ENCODE measurements around the gene C10orf90. TPM values are rescaled to one million over a fixed set of nuclear protein-coding genes. Genes with fewer than 3 reads are reported as not detected.

The C10orf90 gene
- total RNA-seq, 3 donors from 2014 or later (not counting 1 experiment from before 2014, with no cell fraction given): not detected

DNA sequence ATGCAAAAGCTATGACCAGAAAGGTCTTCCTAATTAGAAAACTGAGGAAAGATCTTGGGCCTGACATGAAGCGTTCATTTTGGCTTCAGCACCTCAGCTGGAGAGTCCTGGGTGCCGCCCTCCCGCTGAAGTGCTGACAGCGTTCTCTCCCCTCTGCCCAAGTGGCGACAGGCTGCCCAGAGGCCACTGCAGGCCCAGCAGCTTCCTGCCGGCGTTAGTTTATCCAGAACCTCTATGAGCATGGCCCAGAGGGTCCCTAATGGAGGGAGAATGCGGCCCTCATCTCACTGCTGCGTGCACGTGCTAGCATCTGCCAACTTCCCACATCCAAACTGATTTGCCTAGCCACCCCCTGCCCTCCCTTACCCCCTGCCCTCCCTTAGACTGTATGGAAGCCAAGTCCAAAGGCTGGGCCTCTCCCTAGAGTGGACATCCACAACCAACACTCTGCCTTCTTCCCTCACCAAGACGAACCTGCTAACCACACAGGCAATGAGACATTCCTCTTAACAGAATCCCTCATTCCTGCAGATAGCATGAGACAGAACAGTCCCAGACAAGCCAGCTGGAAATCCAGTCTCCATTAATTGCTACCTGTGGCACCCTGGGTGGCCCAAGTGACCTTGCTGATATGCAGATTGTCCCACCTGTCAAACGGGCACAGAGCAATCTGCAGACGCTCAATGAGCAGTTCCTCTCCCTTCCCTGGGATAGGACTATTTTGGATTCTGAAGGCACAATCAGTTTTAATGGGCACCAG lies 108.4 kb downstream of the C10orf90 start:
- DNase-seq (no peak), ATAC-seq (no peak)
- Mint-ChIP-seq H3K27ac (no peak overlapping the region), H3K27me3 (ENCODE audit: low read depth in 2 of 2) (peaks cover 3 to 8% of the 10 kb centered on the region in 2 donors), H3K9me3 (no peaks in the 10 kb centered on the region), H3K4me3 (no peak overlapping the region), H3K4me1 (no peaks in the 10 kb centered on the region), H3K36me3 (no peaks in the 10 kb centered on the region)
- TF ChIP-seq, protein P1, sequence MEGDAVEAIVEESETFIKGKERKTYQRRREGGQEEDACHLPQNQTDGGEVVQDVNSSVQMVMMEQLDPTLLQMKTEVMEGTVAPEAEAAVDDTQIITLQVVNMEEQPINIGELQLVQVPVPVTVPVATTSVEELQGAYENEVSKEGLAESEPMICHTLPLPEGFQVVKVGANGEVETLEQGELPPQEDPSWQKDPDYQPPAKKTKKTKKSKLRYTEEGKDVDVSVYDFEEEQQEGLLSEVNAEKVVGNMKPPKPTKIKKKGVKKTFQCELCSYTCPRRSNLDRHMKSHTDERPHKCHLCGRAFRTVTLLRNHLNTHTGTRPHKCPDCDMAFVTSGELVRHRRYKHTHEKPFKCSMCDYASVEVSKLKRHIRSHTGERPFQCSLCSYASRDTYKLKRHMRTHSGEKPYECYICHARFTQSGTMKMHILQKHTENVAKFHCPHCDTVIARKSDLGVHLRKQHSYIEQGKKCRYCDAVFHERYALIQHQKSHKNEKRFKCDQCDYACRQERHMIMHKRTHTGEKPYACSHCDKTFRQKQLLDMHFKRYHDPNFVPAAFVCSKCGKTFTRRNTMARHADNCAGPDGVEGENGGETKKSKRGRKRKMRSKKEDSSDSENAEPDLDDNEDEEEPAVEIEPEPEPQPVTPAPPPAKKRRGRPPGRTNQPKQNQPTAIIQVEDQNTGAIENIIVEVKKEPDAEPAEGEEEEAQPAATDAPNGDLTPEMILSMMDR (IDR thresholded peaks at IDR 0.05): no peak
- no peaks in the 10 kb centered on the region for H3K27me3 ChIP-seq (ENCODE audit: control insufficient read depth, insufficient read depth, low read length)
- WGBS (ENCODE audit: insufficient coverage): 66% methylated on average over 13 of the region's 13 CpGs
- no peaks in the 10 kb centered on the region for H3K4me1 ChIP-seq (ENCODE audit: control insufficient read depth, insufficient read depth, low read length)
- no peaks in the 10 kb centered on the region for H3K9me3 ChIP-seq (ENCODE audit: control insufficient read depth, insufficient read depth, low read length)
- no peak overlapping the region for H3K27ac ChIP-seq (ENCODE audit: low read length)
- no peak overlapping the region for H3K4me3 ChIP-seq (ENCODE audit: low read length)
- no peaks in the 10 kb centered on the region for H3K36me3 ChIP-seq (ENCODE audit: control insufficient read depth, insufficient read depth, low read length)
- intact Hi-C loops (cut with micrococcal nuclease): no loop called here

DNA sequence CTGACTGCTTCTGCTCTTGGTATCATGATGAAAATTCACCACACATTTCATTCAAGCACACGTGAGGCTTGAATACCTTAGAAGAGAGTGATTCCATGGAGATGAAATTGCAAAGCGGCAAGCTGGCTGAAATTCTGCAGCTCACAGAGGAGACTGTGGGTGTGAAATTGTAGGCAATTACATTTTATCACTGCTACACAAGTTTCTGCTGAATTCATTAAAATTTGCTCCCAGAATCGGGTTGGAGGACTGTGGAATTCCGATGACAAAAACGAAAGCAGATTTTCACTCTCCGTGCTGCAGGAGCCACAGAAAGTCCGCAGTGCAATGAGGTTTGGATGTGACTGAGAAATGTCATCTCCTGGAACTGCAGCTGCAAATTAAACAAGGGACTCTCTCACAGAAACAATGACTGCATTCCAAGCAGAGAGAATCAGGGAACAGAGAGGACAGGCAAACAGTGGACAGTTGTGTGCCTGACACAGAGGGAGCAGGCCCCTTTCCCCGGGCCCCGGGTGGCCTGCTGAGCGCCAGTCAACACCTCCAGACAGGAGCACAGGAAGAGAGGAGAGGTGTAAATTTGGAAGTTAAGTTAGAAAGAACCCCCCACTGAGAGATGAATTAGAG lies 109.1 kb downstream of the C10orf90 start:
- H3K27ac ChIP-seq (ENCODE audit: low read length): no peak overlapping the region
- H3K4me1 Mint-ChIP-seq: no peaks in the 10 kb centered on the region
- peaks cover 3 to 7% of the 10 kb centered on the region in 2 donors for H3K27me3 Mint-ChIP-seq (ENCODE audit: low read depth in 2 of 2)
- no peak overlapping the region for H3K4me3 ChIP-seq (ENCODE audit: low read length)
- no peak overlapping the region for H3K27ac Mint-ChIP-seq
- DNase-seq: no peak
- H3K9me3 Mint-ChIP-seq: no peaks in the 10 kb centered on the region
- no peaks in the 10 kb centered on the region for H3K36me3 ChIP-seq (ENCODE audit: control insufficient read depth, insufficient read depth, low read length)
- TF ChIP-seq, protein P1 (IDR thresholded peaks at IDR 0.05): no peak
- intact Hi-C loops (cut with micrococcal nuclease): no loop called here
- H3K9me3 ChIP-seq (ENCODE audit: control insufficient read depth, insufficient read depth, low read length): no peaks in the 10 kb centered on the region
- no peaks in the 10 kb centered on the region for H3K36me3 Mint-ChIP-seq
- WGBS (ENCODE audit: insufficient coverage): 69% methylated on average over 9 of the region's 10 CpGs
- no peaks in the 10 kb centered on the region for H3K4me1 ChIP-seq (ENCODE audit: control insufficient read depth, insufficient read depth, low read length)
- H3K4me3 Mint-ChIP-seq: no peak overlapping the region
- H3K27me3 ChIP-seq (ENCODE audit: control insufficient read depth, insufficient read depth, low read length): no peaks in the 10 kb centered on the region
- no peak for ATAC-seq

DNA sequence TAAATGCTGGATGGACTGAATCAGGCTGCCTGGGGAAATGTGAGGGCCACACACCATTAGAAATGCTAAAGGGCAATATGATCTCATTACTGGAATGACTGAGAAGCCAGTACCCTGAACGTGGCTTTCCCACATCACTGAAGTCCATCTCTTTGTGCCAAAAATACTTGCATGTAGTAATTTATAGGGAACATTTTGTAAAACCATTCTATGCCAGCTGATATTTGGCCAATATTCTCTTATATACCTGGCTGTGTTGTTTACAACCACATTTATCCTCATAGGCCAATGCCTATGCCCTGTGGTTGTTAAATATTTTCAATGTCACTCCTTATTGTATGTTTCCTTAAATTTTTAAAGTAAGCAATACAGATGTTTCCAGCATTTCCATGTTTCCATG lies 111.6 kb downstream of the C10orf90 start:
- Mint-ChIP-seq H3K4me1 (no peaks in the 10 kb centered on the region), H3K4me3 (no peak overlapping the region), H3K9me3 (no peaks in the 10 kb centered on the region), H3K27me3 (ENCODE audit: low read depth in 2 of 2) (peaks cover 0 to 6% of the 10 kb centered on the region in 2 donors), H3K27ac (no peak overlapping the region), H3K36me3 (no peaks in the 10 kb centered on the region)
- no peak for DNase-seq
- Histone ChIP-seq H3K4me3 (ENCODE audit: low read length) (no peak overlapping the region), H3K27me3 (ENCODE audit: control insufficient read depth, insufficient read depth, low read length) (no peaks in the 10 kb centered on the region), H3K4me1 (ENCODE audit: control insufficient read depth, insufficient read depth, low read length) (no peaks in the 10 kb centered on the region), H3K9me3 (ENCODE audit: control insufficient read depth, insufficient read depth, low read length) (no peaks in the 10 kb centered on the region), H3K36me3 (ENCODE audit: control insufficient read depth, insufficient read depth, low read length) (no peaks in the 10 kb centered on the region), H3K27ac (ENCODE audit: low read length) (no peak overlapping the region)
- TF ChIP-seq, protein P1 (IDR thresholded peaks at IDR 0.05): no peak
- intact Hi-C loops (cut with micrococcal nuclease): no loop called here
- 25% methylated on average over 1 of the region's 1 CpG for WGBS (ENCODE audit: insufficient coverage)
- no peak for ATAC-seq

Data from natural killer cell (primary cell).